ENCODE measurements around the gene FEZ2.
A peak's percentile ranks its signal among the peaks of the same experiment; 100 is the strongest.

FEZ2 gene

DNA sequence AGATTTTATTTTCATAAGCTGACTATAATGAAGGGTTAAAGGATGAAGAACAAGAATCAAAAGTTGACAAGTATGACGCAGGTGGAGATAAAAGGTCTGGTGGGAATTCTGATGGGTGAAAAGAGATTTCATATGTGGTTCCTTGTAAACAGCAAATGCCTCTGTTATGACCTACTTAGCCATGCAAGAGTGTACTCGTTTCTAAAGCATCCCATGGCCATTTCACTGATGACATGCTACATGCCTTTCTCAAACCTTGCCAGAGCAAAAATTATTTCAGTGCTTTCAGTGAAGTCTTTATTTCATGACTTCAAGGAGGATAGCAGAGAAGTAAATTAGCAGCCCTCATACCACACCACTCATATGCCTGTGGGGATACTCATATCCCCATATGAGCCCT is 71.7 kb downstream of the FEZ2 start:
- TF ChIP-seq CTCF (conservative IDR thresholded peaks at IDR 0.05; ENCODE audit: low read depth, low read length) = no peak
- DNase-seq (ENCODE audit: low read depth) = no peak
- H3K4me3 ChIP-seq (ENCODE audit: low read length) = no peak overlapping the region

DNA sequence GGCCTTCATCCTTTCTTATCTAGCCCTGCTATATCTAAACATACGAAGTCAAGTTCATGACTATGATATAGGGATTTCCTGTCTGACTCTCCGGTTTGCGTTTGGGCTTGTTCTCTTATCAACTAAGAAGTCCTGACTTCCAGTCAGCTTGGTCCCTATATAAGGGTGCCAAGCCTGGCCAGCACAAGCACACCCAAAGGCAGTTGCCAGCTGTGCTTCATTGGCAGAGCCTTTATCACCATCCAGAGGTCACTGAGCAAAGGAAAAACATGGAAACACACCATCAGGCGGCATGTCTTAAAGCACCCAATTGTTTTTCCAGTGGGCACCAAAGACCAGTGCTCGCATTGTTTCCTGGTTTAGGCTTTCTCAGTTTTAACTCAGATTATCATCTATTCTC is 72.7 kb downstream of the FEZ2 start:
- H3K4me3 ChIP-seq (ENCODE audit: low read length) = no peak overlapping the region
- TF ChIP-seq CTCF (conservative IDR thresholded peaks at IDR 0.05; ENCODE audit: low read depth, low read length) = no peak
- DNase-seq (ENCODE audit: low read depth) = no peak

DNA sequence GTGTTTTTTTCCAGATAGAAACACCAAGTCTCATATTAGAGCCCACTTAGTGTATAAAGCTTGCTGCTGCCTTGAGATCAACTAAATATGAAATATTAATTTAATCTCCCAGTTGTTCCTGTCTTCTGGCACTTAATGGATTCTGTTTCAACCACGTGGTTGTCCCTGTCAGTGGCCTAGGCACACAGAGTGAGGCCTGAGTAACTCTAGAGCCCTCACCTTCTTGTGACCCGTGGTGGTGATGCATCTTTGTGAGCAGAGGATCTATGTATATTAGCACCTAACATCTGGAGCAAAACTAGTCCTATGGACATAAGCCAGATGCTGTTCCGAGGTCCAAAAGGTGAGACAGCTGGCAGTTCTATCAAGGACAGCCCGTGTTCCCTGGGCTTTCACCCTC is 74.8 kb downstream of the FEZ2 start:
- no peak for TF ChIP-seq CTCF (conservative IDR thresholded peaks at IDR 0.05; ENCODE audit: low read depth, low read length)
- H3K4me3 ChIP-seq (ENCODE audit: low read length) = no peak overlapping the region
- no peak for DNase-seq (ENCODE audit: low read depth)

DNA sequence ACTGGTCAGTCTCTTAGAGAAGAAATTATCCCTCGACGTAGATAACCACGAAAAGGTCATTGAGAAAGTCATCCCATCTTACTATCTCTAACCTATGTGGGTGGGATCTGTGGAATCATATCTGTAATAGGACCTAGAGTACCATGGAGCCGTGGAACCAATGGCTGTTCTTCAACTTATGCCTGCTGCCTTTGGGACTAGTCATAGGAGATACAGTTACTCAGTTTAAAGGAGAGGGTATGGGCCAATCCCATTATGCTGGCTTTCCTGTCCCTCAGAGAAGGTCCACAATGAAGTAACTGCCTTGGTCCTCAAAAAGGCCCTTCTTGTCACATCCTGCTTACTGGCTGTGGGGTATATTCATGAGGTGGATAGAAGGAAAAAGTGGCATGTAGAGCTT is 77.5 kb downstream of the FEZ2 start:
- no peak for DNase-seq (ENCODE audit: low read depth)
- no peak for TF ChIP-seq CTCF (conservative IDR thresholded peaks at IDR 0.05; ENCODE audit: low read depth, low read length)
- H3K4me3 ChIP-seq (ENCODE audit: low read length) = no peak overlapping the region

GRCh38 chr2:36516136-36516870 is 81.7 kb downstream of the FEZ2 start:
- TF ChIP-seq CTCF (conservative IDR thresholded peaks at IDR 0.05; ENCODE audit: low read depth, low read length) = no peak
- peak; percentile 72 for DNase-seq (ENCODE audit: low read depth)
- H3K4me3 ChIP-seq (ENCODE audit: low read length) = no peak overlapping the region

DNA sequence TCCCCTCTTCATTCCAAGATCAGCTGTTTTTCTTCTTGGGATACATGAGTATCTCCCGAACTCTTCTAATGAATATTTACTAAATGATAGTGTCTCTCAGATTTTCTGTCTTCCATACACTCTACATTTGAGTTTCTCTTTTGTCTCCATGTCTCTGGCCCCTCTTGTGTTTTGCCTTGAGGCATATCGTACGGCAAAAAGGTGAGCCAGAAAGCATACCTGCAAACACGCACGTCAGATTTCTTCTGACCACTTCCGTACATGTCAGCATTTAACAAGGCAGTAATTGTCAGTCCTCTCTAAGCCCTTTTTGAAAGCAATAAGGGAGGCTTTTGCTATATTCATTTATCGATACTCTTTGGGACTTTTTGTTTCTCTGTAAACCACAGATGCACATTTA is 82.4 kb downstream of the FEZ2 start:
- no peak overlapping the region for H3K4me3 ChIP-seq (ENCODE audit: low read length)
- no peak for DNase-seq (ENCODE audit: low read depth)
- TF ChIP-seq CTCF (conservative IDR thresholded peaks at IDR 0.05; ENCODE audit: low read depth, low read length) = no peak

DNA sequence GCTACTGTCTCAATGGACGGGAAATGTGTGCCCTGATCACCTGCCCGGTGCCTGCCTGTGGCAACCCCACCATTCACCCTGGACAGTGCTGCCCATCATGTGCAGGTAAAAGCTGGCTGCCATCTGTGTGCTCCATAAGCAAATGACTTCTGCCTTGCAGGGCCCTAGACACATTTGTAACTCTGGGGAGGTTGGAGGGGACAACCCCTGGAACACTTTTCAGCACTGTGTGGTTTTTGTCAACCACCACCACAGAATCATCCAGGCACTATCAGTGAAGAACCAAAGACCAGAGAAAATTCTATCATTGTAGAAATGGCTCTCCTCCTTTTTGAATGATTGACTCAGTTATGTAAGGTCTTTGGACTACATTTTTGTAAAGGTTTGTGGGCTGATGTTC is 84.3 kb downstream of the FEZ2 start:
- no peak for TF ChIP-seq CTCF (conservative IDR thresholded peaks at IDR 0.05; ENCODE audit: low read depth, low read length)
- no peak overlapping the region for H3K4me3 ChIP-seq (ENCODE audit: low read length)
- DNase-seq (ENCODE audit: low read depth) = no peak
